Measurements from ENCODE around the gene FOXP2.
"Not testable (repeated sequence)": the region's sequence is repeated elsewhere in the genome, so short reads cannot be mapped to it uniquely, and the experiment has no call there.

GRCh38 chr7:114383946-114384345, 30.7 kb upstream of the FOXP2 start:
- not testable (repeated sequence) for TF ChIP-seq POLR2AphosphoS5 (IDR thresholded peaks at IDR 0.05); CTCF (IDR thresholded peaks at IDR 0.05 in 8 of 11, conservative IDR thresholded peaks at IDR 0.05 in 3 of 11)
